HCT116 (cell line): ENCODE results near the gene NRGN. TPM values are rescaled to one million over a fixed set of nuclear protein-coding genes. Genes with fewer than 3 reads are reported as not detected.

ENCODE experiments used
- ATAC-seq: fragments of 200-7000 bp; cut with Tn5 transposase; 2 replicates; pipeline ENCODE4 v1.9.1; 2020; ENCODE audit warnings: mild to moderate bottlenecking, moderate library complexity
- BruUV-seq: library from RNA; stranded (reverse); fragments of 400-500 nt; replicated peaks from 2 replicates; lab custom pipeline; 2021; lab: Mats Ljungman, UMichigan
- CTCF ChIA-PET: fragments of 300-600 bp; sonication (Branson Sonifier 250); formaldehyde crosslinking; loops from one replicate; lab custom pipeline; 2021; ENCODE audit warnings: antibody characterized with exemption; lab: Charles Lee
- POLR2A ChIA-PET: fragments of 300-600, 350-600 bp; sonication (Branson Sonifier 250); formaldehyde crosslinking; loops from one replicate; lab custom pipeline; 2021; ENCODE audit warnings: antibody characterized with exemption; lab: Charles Lee
- RAD21 ChIA-PET, 2 experiments: fragments of 300-600 bp; sonication (Branson Sonifier 250); formaldehyde crosslinking; loops; one replicate each; lab custom pipeline; 2023; ENCODE audit warnings: low total read pairs in 2 of 2; ENCODE audit not compliant: uncharacterized antibody in 2 of 2, unreplicated experiment in 2 of 2, low non-redundant PET in 1 of 2; lab: Charles Lee
- DNase-seq: peaks from one replicate; pipeline ENCODE4 v3.0.0-alpha.2; 2010; ENCODE audit warnings: low read depth, low spot score
- H2AFZ ChIP-seq: fragments of 200-600 bp; shearing (Covaris generic), sonication (generic); 2 replicates; pipeline ENCODE4 v1.6.1; 2017; ENCODE audit warnings: low read depth, mixed run types, mixed read lengths, antibody characterized with exemption, low read length; ENCODE audit not compliant: poor library complexity, severe bottlenecking
- H3K27ac ChIP-seq: 2 replicates; pipeline ENCODE4 v1.5.1; 2012; ENCODE audit warnings: low read depth, low read length
- H3K27me3 ChIP-seq: fragments of 200-600 bp; sonication (generic); 2 replicates; pipeline ENCODE4 v1.6.1; 2016; ENCODE audit warnings: mixed run types, low read length, mixed read lengths; ENCODE audit not compliant: insufficient read depth
- H3K36me3 ChIP-seq, 2 experiments: fragments of 200-500 bp in 1 of 2; fragments of 200-600 bp in 1 of 2; sonication (Bioruptor generic) in 1 of 2; sonication (generic) in 1 of 2; 2 replicates each; pipeline versions ENCODE4 v1.5.1 to v1.6.1; 2014 to 2016; ENCODE audit warnings: low read length in 2 of 2, inconsistent platforms in 1 of 2, mixed read lengths in 1 of 2, mixed run types in 1 of 2; ENCODE audit not compliant: insufficient read depth in 2 of 2, control insufficient read depth in 1 of 2
- H3K4me1 ChIP-seq, 2 experiments: fragments of 200-600 bp in 1 of 2; sonication (generic) in 1 of 2; 2 replicates each; pipeline versions ENCODE4 v1.5.1 to v1.6.1; 2012 to 2017; ENCODE audit warnings: low read length in 2 of 2, inconsistent platforms in 1 of 2, mild to moderate bottlenecking in 1 of 2, mixed read lengths in 1 of 2, mixed run types in 1 of 2, moderate library complexity in 1 of 2; ENCODE audit not compliant: insufficient read depth in 2 of 2, control insufficient read depth in 1 of 2
- H3K4me2 ChIP-seq: fragments of 200-600 bp; sonication (generic); 2 replicates; pipeline ENCODE4 v1.6.1; 2017; ENCODE audit warnings: mixed run types, low read length, mixed read lengths
- H3K4me3 ChIP-seq, 2 experiments: fragments of 200-600 bp in 1 of 2; sonication (generic) in 1 of 2; replicated peaks in 1 of 2; 2 replicates each; pipeline ENCODE4 v1.5.1; 2011 to 2016; ENCODE audit warnings: low read length in 2 of 2, control low read depth in 1 of 2, low read depth in 1 of 2, mild to moderate bottlenecking in 1 of 2, mixed read lengths in 1 of 2, mixed run types in 1 of 2
- H3K79me2 ChIP-seq: fragments of 200-600 bp; sonication (generic); 2 replicates; pipeline ENCODE4 v1.6.1; 2017; ENCODE audit warnings: mild to moderate bottlenecking, mixed run types, low read length, moderate library complexity, mixed read lengths; ENCODE audit not compliant: insufficient read depth
- H3K9ac ChIP-seq: fragments of 200-600 bp; sonication (generic); 2 replicates; pipeline ENCODE4 v1.6.1; 2016; ENCODE audit warnings: low read length, mixed read lengths
- H3K9me2 ChIP-seq: fragments of 200-600 bp; sonication (generic), shearing (Covaris generic); 2 replicates; pipeline ENCODE4 v1.6.1; 2017; ENCODE audit warnings: mixed run types, mild to moderate bottlenecking, moderate library complexity; ENCODE audit not compliant: insufficient read depth
- H3K9me3 ChIP-seq, 2 experiments: fragments of 200-500 bp in 1 of 2; fragments of 200-600 bp in 1 of 2; sonication (Bioruptor generic) in 1 of 2; sonication (generic) in 1 of 2; 2 replicates each; pipeline ENCODE4 v1.6.1; 2014 to 2017; ENCODE audit warnings: low read length in 2 of 2, mixed read lengths in 2 of 2, inconsistent platforms in 1 of 2, low read depth in 1 of 2, mild to moderate bottlenecking in 1 of 2, mixed run types in 1 of 2, moderate library complexity in 1 of 2; ENCODE audit not compliant: control insufficient read depth in 1 of 2, insufficient read depth in 1 of 2
- H4K20me1 ChIP-seq: fragments of 200-600 bp; sonication (generic), shearing (Covaris generic); 2 replicates; pipeline ENCODE4 v1.6.1; 2017; ENCODE audit warnings: mixed run types, mild to moderate bottlenecking, moderate library complexity; ENCODE audit not compliant: insufficient read depth
- ATF3 ChIP-seq: IDR thresholded peaks from 2 replicates; pipeline ENCODE4 v1.6.1; 2012
- CBX3 ChIP-seq: IDR thresholded peaks from 2 replicates; pipeline ENCODE4 v1.6.1; 2012; ENCODE audit warnings: low read depth
- CTCF ChIP-seq, 3 experiments: fragments of 200-600 bp in 1 of 3; sonication (generic) in 1 of 3; IDR thresholded peaks in 2 of 3; conservative IDR thresholded peaks in 1 of 3; 2 replicates each; pipeline ENCODE4 v1.5.1; 2012 to 2017; ENCODE audit warnings: low read depth in 2 of 3, low read length in 2 of 3, antibody characterized with exemption in 1 of 3, borderline replicate concordance in 1 of 3, control low read depth in 1 of 3, mild to moderate bottlenecking in 1 of 3, mixed read lengths in 1 of 3, mixed run types in 1 of 3, moderate library complexity in 1 of 3; ENCODE audit not compliant: insufficient read depth in 1 of 3
- EGR1 ChIP-seq: IDR thresholded peaks from 2 replicates; pipeline ENCODE4 v1.6.1; 2012; ENCODE audit warnings: low read depth
- EZH2 ChIP-seq: fragments of 200-600 bp; sonication (generic); IDR thresholded peaks from 2 replicates; pipeline ENCODE4 v1.6.1; 2017; ENCODE audit warnings: antibody characterized with exemption, mixed run types
- FOSL1 ChIP-seq: IDR thresholded peaks from 2 replicates; pipeline ENCODE4 v1.6.1; 2012; ENCODE audit warnings: low read depth
- JUND ChIP-seq: IDR thresholded peaks from 2 replicates; pipeline ENCODE4 v1.6.1; 2012
- MAX ChIP-seq: IDR thresholded peaks from 2 replicates; pipeline ENCODE4 v1.6.1; 2012
- POLR2A ChIP-seq: IDR thresholded peaks from 2 replicates; pipeline ENCODE4 v1.7.0; 2011; ENCODE audit warnings: borderline replicate concordance; ENCODE audit not compliant: insufficient read depth, insufficient read length; ENCODE audit errors: extremely low read depth
- POLR2AphosphoS5 ChIP-seq: IDR thresholded peaks from 2 replicates; pipeline ENCODE4 v1.6.1; 2011; ENCODE audit warnings: mild to moderate bottlenecking, low read depth, low read length, moderate library complexity
- RAD21 ChIP-seq: IDR thresholded peaks from 2 replicates; pipeline ENCODE4 v1.6.1; 2012; ENCODE audit warnings: low read depth, mild to moderate bottlenecking
- REST ChIP-seq: IDR thresholded peaks from 2 replicates; pipeline ENCODE4 v1.6.1; 2012; ENCODE audit warnings: low read depth
- SP1 ChIP-seq: IDR thresholded peaks from 2 replicates; pipeline ENCODE4 v1.6.1; 2012; ENCODE audit warnings: low read depth
- SRF ChIP-seq: IDR thresholded peaks from 2 replicates; pipeline ENCODE4 v1.6.1; 2012; ENCODE audit warnings: low read depth
- TCF7L2 ChIP-seq: IDR thresholded peaks from 2 replicates; pipeline ENCODE4 v1.7.0; 2011; ENCODE audit warnings: borderline replicate concordance, inconsistent platforms; ENCODE audit not compliant: insufficient read depth, insufficient read length; ENCODE audit errors: extremely low read depth
- ZFX ChIP-seq: fragments of 450-650 bp; IDR thresholded peaks from 2 replicates; pipeline ENCODE4 v1.6.1; 2017
- intact Hi-C: fragments of 100-400 bp; cut with micrococcal nuclease; formaldehyde crosslinking; loops from 2 replicates; pipeline ENCODE4 v1.10.0; 2022
- total RNA-seq: library from RNA; stranded (reverse); gene quantifications from one replicate; pipeline ENCODE4 v1.2.1, GENCODE V29; 2021; ENCODE audit not compliant: unreplicated experiment

NRGN gene
- total RNA-seq, 1 experiment from 2014 or later: 33.3 TPM

GRCh38 chr11:124728134-124728533, 11.6 kb upstream of the NRGN start:
- H3K9ac ChIP-seq: no peak overlapping the region
- H3K4me3 ChIP-seq: no peak overlapping the region
- intact Hi-C loops: no loop called here
- H3K27ac ChIP-seq: no peak overlapping the region
- peaks cover 28% of the 10 kb centered on the region for H3K27me3 ChIP-seq
- RAD21 ChIA-PET: no interaction called here
- no peaks in the 10 kb centered on the region for H4K20me1 ChIP-seq
- ATAC-seq (no peak), DNase-seq (no peak)
- POLR2A ChIA-PET: no interaction called here
- TF ChIP-seq FOSL1: no peak
- TF ChIP-seq CTCF (IDR thresholded peaks at IDR 0.05 in 2 of 3, conservative IDR thresholded peaks at IDR 0.05 in 1 of 3; ENCODE audit: borderline replicate concordance in 1 of 3, insufficient read depth in 1 of 3, low read depth in 2 of 3, low read length in 2 of 3): no peak; a peak in 1 of 6 replicates
- TF ChIP-seq JUND: no peak
- TF ChIP-seq SRF: no peak
- TF ChIP-seq RAD21: 0 out of 2 replicates have a peak, but pooled peaks have one; percentile 0
- no peak for TF ChIP-seq TCF7L2
- TF ChIP-seq, all 23 proteins: peak for 1
- Histone ChIP-seq H3K9me3 (no peaks in the 10 kb centered on the region), H3K36me3 (no peaks in the 10 kb centered on the region), H3K4me2 (no peak overlapping the region), H3K9me2 (no peaks in the 10 kb centered on the region), H3K4me1 (no peaks in the 10 kb centered on the region), H3K79me2 (no peaks in the 10 kb centered on the region), H2AFZ (no peak overlapping the region)
- BruUV-seq: no TSS peak
- CTCF ChIA-PET: no interaction called here

- Histone ChIP-seq H3K4me3 (no peak overlapping the region), H2AFZ (no peak overlapping the region), H3K36me3 (no peaks in the 10 kb centered on the region), H3K4me2 (no peak overlapping the region), H3K27ac (no peak overlapping the region), H3K9me2 (no peaks in the 10 kb centered on the region), H3K27me3 (peaks cover 14% of the 10 kb centered on the region; the same call in 1 of the 2 replicates), H3K9ac (no peak overlapping the region), H4K20me1 (no peaks in the 10 kb centered on the region), H3K79me2 (no peaks in the 10 kb centered on the region), H3K4me1 (no peaks in the 10 kb centered on the region), H3K9me3 (no peaks in the 10 kb centered on the region)
- no TSS peak for BruUV-seq
- ATAC-seq (no peak), DNase-seq (no peak)
- CTCF ChIA-PET: no interaction called here
- RAD21 ChIA-PET: no interaction called here
- intact Hi-C loops: no loop called here
- POLR2A ChIA-PET: no interaction called here
- TF ChIP-seq TCF7L2: no peak
- no peak for TF ChIP-seq RAD21
- no peak for TF ChIP-seq SP1
- TF ChIP-seq POLR2A: no peak
- TF ChIP-seq ATF3: no peak
- no peak for TF ChIP-seq EGR1
- TF ChIP-seq CBX3: no peak
- TF ChIP-seq POLR2AphosphoS5: no peak
- no peak for TF ChIP-seq SRF
- TF ChIP-seq ZFX: no peak
- TF ChIP-seq FOSL1: no peak
- no peak for TF ChIP-seq REST
- no peak for TF ChIP-seq MAX
- no peak for TF ChIP-seq EZH2
Observed at GRCh38 chr11:124729571-124729970, 10.2 kb upstream of the NRGN start.
